ENCODE measurements around the gene HERC2.

Gene HERC2

DNA sequence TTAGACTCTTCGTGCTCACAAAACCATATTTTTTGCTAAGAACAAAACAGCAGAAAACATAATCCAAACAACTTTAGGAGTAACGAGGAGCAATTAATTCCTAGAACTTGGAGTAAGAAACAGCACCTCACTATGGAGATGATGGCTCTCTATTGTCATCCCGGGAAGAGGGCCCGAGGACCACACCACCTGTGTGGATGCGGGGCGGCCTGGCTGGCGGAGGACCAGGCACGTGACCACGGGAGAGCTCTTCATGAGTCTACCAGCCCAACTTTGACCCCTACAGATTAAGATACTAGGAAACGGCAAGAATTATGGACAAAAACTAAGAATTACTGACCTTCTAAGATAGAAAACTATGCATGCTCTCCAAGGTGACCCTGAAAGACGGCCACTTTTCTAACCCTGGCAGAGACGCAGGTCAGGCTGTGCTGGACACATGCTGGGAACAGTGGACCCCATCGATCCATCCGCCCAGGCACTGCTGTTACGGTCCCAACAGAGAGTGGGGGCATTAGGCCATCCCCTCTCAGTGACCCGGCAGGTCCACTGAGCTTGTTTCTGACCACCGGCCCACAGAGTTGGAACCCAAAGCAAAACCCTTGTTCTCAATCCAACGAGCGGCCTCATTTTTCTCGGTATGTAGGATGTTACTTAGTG lies 209.7 kb downstream of the HERC2 start:
- no peak for DNase-seq (ENCODE audit: low read depth, low spot score)

DNA sequence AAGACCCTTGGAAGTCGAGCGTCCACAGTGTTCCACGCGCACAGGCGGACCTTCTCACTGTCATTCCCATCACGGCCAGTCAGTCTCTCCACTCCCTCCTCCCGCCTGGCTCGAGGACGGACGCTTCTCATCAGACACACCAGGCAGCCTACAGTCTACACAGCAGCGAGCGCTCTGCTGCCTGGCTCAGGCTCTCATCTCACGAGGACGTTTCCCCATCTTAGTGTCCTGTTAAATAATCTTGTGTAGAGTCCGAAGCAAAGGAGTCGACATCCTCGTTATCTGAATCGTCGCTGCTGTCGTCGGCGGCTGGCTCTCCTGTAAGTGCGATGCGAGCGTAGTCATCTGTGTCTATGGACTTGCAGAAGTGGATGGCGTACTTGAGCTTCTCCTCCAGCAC lies 210.4 kb downstream of the HERC2 start:
- DNase-seq (ENCODE audit: low read depth, low spot score), result no peak

DNA sequence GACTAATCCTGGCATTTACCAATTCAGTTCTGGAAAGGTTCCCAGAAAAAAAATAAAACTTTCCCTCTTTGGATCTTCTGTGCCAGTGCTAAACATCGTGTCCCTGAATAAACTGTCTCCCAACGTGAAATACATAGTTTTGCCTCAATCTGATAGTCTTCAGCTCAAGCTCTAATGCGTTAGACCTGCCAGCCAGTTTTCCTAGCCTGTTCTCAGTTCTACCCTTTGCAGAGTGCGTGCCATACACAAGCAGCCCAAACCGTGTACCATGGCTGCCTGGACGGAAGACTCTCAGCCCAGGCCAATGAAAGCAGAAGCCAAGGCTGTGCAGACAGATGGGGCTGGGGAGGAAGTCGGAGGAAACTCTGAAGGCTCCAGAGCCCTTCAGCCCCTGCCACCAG lies 211.5 kb downstream of the HERC2 start:
- no peak for DNase-seq (ENCODE audit: low read depth, low spot score)

DNA sequence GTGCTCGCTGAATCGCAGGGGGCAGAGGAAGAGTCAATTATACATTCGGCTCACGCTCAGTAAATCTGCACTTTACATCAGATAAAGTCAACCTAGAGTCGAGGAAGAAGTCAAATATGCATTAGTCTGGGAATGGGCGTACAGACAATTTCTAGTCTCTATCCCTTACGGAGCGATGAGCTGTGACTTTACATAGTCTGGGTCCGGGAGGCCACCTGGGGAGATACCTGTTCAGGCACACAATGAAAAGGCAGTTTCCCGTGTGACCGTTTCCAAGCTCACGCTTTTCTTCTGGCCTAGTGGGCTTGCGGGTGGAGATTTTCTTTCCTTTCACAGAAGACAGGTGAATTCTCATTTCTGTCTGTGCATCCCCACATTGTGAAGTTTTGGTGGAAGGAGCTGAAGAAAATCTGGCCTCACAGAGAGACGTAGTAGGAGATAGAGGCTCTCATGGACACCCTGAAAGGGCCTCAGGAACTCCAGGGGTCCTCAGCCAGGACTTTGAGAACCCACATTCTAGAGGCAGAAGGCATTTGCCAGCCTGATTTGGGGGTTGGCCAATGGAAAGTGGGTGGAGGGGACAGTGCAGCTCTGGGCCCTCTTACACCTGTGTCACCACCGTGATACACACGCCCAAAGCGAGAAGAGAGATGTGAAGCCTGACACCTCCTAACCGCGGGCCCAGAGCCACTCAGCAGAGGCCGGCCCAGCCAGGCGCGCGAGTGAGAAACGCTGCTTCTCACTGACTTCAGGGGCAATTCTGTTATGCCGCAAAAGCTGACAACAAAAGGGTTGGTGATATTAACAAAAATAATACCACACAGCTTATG lies 212.1 kb downstream of the HERC2 start:
- DNase-seq (ENCODE audit: low read depth, low spot score), result no peak

DNA sequence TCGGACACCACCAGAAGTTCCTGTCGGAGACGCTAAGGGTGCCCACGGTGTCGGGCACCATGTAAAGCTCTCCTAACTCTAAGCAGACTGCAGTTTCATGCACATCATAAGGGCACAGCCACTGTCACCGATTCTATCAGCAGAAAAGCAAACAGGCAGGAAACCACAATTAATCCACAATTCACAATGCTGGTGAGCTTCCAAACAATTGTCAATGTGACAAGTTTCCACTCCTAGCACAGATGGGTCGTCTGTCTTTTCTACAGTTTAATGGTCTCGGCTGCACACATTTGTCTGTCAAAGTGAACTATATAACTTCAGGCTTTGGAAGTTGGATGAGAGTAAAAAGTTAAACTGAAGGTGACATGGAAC lies 214.1 kb downstream of the HERC2 start:
- DNase-seq (ENCODE audit: low read depth, low spot score), result no peak

DNA sequence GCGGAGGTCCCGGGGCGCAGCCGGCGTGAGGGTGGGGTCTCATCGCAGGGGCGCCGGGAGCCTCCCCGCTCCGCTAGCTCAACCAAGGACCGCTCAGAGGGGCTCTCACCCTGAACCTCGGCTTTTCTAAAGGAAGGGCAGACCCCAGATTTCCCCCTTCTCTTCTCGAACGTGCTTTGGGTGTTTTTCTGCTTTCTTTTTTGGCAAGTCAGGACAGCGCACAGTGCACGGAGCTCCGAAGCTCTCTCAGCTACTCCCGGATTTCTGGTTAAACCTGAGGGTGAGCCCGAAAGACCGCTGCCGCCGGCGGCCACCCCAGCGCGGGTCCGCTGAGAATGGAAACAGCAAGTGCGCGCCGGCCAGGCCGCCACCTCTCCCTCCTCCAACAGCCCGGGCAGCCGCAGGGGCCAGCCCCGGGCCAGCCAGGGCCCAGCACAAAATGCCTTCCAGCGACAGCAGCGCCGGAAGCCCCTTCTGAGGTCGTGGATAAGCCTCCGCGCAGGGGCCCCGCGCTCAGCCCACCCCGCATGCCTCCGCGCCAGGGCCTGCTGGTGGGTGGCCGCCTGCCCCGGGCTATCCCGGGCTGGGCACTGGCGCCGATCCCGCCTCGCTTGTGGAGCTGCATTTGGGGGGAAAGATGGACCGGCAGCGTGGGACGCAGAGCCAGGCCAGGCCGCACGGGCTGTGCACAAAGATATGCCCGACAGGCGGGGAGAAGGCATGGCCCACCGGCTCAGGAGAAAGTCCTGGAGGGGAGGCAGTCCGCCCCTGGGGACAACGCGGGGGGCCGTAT lies 214.7 kb downstream of the HERC2 start:
- no peak for DNase-seq (ENCODE audit: low read depth, low spot score)

DNA sequence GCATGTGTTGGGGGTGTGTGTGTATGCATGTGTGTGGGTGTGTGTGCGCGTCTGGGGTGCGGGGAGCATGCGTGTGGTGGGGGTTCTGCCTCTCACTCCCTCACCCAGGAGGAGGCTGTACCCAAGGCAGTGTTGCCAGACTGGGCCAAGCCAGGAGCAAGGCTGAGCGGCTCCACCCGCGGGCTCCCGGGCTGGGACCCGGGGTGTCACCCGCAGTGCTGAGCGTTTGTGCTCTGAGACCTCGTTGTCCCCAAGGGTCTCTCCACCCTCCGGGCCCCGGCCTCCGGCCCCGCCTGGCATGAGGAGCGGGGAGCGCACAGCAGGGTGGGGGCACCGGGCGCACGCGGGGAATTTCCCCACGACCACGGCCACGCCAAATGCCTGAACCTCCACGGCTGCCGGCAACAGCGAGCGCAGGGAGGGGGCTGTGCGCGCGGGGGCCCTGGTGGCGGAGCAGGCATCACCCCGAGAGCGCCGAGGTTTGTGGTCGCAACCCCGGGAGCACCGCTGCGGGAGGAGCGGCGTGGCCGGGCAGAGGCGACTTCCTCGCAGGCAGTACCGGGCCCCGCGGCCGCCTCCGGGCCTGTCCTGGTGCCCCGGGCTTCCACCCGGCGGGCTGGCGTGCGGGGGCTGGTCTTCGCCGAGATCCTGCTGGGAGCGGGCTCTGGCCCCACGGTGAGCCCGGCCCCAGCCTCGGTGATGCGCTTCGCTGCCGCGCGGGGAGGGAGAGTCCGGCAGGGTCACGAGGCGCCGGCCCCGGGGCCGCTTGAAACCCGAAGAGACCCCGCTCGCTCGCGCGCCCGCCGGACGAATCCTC lies 215.5 kb downstream of the HERC2 start:
- no peak for DNase-seq (ENCODE audit: low read depth, low spot score)

DNA sequence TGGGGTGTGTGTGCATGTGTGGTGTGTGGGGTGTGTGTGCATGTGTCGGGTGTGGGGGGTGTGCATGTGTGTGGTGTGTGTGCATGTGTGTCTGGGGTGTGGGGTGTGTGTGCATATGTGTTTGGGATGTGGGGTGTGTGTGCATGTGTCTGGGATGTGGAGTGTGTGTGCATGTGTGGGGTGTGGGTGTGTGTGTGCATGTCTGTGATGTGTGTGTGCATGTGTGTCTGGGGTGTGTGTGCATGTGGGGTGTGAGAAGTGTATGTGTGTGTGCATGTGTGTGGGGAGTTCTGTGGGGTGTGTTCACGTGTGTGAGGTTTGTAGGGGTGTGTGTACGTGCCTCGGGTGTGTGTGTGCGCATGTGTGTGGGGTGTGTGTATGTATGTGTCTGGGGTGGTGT lies 216.2 kb downstream of the HERC2 start:
- no peak for DNase-seq (ENCODE audit: low read depth, low spot score)

DNA sequence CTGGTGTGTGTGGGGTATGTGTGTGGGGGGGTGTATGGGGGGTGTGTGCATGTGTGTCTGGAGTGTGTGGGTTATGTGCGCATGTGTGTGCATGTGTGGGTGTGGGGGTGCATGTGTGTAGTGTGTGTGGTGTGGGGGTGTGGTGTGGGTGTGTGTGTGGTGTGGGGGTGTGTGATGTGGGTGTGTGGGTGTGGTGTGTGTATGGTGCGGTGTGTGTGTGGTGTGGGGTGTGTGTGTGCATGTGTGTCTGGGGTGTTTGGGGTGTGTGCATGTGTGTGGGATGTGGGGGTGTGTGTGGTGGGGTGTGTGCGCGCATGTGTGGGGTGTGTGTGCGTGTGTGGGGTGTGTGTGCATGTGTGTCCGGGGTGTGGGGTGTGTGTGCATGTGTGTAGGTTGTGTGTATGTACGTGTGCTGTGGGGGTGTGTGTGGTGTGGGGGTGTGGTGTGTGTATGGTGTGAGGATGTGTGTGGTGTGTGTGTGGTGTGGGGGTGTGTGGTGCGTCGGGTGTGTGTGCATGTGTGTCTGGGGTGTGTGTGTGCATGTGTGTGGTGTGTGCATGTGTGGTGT lies 216.7 kb downstream of the HERC2 start:
- no peak for DNase-seq (ENCODE audit: low read depth, low spot score)

DNA sequence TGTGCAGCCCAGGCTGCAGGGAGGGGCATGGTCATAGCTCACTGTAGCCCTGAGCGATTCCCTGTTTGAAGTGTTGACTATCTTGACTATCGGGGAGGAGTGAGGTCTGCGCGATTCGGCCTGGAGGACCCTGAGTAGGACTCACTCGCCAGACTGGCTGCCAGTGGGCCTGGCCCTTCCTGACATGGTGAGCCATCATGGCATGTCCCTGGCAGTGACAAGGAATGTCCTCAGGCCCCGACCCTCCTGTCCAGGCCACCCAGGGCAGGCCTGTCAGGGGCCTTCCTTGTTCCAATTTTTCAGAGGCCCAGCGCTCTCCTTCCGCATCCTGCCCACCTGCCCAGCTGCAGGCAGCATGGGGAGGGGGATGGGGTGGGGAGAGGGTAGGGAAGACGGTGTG lies 217.7 kb downstream of the HERC2 start:
- no peak for DNase-seq (ENCODE audit: low read depth, low spot score)

DNA sequence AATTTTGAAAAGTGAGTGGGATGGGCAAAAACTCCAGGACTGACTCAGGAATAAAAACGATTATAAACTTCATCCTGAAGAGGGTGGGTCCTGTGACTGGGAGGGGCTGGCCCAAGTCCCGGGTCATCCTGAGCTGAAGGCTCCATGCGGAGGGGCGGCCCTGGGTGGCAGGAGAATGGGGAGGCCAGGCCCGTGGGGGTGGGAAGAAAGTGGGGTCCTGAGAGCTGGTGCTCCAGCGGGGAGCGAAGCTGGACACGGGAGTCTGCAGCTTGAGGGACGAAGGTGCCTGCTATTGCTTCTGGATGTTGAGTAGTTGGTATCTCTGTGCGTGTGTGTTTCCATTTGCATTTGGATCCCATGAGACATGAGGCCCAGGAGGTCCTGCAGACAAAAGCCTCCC lies 218.1 kb downstream of the HERC2 start:
- no peak for DNase-seq (ENCODE audit: low read depth, low spot score)

DNA sequence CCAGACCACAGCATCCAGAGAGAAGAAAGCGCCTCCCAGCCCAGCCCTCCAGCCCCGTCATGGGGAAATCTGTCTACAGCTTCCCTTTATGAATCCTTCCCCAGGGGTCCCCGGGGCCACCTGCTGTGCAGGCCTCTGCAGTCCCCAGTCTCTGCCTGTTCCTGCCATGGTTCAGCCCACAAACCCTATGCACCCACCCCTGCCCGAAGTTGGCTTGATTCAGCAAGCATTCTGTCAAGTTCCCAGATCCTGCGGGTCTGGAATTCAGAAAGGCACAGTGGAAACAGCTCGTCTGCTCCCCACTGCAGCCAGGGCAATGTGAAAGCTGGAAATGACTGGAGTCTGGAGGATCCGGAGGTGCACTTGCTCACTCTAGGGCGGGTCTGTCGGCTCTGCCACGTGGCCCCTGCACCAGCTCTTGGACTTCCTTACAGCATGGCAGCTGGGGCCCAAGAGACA lies 220.0 kb downstream of the HERC2 start:
- DNase-seq (ENCODE audit: low read depth, low spot score), result no peak

DNA sequence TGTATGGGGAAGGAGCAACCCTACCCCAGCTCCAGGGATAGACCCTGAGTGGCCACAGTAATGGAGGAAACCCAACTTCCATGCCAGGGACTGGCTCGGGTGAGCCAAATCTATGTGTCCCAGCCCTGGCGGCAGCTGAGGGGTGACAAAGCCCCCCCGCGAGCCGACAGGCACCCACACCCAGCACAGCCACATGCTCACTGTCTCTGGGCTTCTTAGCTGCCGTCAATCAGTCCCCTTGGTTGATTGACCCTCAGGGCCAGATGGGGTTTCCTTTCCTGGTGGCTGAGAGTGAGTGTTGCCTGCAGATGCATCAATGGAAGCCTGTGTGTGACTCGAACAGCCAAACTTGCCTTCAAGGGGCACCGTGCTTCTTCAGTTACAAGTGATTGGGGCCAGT lies 220.8 kb downstream of the HERC2 start:
- DNase-seq (ENCODE audit: low read depth, low spot score), result no peak

DNA sequence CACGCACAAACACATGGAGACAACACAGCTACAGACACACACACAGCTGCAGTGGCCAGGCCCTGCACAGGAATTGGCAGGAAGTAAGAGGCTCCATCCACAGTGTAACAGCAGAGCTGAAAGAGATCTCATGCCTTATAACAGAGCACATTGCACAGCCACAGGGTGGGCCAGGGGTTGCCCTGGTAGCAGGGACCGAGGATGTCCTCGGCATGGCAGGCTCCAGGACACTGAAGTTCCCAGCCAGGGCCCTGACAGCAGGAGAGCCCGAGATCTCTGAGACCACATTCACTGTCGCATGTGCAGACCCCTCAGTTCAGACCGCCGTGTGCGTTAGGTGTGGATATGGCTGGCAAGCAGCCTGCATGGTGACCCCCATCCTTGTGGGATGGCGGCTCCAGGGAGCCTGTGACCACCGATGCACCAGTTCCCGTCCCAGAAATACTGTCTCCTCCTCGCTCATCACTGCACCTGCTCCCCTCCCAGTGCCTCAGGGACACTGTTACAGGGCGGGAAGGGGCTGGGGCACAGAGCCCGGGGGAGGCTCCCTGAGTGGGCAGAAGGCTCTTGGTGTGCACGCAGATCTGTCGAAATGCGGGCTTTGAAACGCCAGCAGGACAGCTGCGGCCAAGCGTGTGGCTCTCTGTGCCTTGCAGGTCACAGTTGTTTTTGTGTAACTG lies 221.3 kb downstream of the HERC2 start:
- no peak for DNase-seq (ENCODE audit: low read depth, low spot score)

DNA sequence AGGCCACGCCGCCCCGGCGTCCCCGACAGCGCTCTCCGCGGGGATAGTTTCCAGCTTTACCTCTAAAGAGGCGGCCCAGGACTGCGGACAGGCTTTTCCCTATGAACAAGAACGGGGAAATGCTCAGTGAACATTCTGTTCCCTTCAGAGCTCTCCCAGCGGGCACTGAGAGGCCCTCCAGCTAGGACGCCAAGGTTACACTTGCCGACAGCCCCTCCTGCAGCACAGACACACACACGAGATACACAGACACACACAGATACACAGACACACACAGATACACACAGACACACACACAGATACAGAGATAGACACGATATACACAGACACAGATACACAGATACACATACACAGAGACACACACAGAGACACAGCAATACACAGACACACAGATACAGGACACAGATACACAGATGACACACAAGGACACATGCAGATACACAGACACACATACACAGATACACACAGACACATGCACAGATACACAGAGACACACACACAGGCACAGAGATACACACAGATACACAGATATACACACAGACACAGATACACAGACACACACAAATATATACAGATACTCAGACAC lies 222.3 kb downstream of the HERC2 start:
- no peak for DNase-seq (ENCODE audit: low read depth, low spot score)

DNA sequence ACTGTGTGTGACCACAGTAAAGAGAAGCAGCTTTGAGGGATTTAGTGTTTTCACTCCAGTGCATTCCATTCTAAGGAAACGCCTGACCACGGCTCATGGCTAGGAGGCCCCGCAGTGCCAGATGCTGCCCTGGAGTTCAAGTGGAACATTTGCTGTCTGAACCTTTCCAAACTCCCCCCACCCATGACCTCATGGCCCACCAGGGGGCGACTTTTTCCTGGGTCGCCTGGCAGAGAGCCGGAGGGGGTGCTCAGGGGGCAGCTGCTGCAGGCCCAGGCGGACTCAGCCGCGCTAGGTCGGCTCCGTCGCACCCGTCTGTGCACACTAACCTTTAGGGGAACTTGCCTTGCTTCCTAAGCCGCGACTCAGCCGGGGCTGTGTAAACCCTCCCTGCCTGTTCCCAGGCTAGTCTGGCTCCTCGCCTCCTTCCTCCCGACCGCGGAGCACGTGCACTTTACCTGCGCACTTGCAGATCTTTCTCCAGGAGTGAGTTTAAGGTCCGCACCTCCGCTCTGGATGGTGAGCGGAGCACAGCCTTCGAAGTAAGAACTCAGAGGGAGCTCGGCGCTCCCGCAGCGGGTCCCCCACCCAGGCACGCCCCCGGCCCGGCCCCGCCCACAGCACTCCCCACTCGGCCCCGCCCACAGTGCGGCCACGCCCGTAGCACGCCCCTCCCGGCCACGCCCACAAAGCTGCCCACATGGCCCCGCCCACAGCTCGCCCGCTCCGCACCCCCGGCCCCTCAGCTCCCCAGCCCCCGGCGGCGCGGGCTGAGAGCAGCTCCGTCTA lies 223.0 kb downstream of the HERC2 start, which contains the start of gene OCA2:
TSS of gene OCA2 (minus strand) at position 550 of the 789 bp plus-strand sequence. CDS start 17,441 bp downstream, outside the sequence.
- no peak for DNase-seq (ENCODE audit: low read depth, low spot score)

DNA sequence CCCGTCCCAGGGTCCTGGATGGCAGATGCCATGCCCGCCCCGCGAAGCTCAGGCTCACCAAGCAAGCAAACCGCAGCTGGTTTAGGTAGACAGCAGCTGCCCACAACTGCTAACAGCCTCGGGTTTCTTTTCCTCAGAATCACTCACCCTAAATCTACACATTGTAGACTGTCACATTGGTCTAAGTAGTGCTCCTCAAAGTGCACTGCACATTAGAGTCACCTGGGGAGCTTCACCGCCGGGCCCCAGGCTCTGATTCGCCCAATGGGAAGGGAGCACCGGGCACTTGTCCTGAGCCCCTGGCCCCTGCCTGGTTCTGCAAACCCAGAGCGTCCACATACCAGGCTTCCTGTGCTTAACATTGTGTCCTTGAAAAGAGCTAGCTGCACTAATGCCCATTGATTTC lies 223.6 kb downstream of the HERC2 start:
- DNase-seq (ENCODE audit: low read depth, low spot score), result no peak

DNA sequence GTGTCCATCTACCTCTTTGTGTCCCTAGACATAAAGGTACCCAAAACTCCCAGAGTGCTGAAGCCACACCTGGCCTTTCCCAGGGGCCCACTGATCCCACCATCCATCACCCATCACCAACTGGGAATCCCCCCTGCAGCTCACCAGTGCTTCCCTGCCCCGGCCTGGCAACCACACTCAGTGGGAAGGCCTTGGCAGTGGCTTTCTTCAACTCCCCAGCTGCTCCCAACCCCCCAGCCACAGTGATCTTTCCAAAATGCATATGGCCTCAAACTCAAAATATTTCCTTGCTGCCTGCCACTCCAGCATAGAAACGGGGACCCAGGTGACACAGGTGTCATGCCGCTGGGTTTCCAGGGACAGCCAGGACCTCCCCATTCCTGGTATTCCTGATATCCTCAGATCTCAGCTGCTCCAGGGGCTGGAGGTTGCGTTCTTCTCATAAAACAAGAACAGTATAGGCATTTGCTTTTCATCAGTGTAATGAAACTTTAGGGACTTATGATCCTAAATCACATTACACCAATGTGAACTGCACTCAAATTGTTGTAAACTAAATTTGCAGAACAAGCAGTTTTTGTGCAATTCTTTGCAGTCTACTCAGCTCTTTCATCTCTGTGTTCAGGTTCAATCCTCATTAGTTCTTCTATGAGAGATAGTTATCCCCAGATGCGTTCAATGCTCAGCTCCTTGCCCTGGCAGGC lies 224.2 kb downstream of the HERC2 start:
- no peak for DNase-seq (ENCODE audit: low read depth, low spot score)

Measured in activated naive CD8-positive, alpha-beta T cell treated with anti-CD3 and anti-CD28 coated beads, Interleukin-2, amount 50 U/mL, for 16 hours (primary cell).